HepG2 (cell line): ENCODE results near the gene ARVCF. TPM values are rescaled to one million over a fixed set of nuclear protein-coding genes. Genes with fewer than 3 reads are reported as not detected.

Experiments used
- ARNT2 ChIP-seq: sonication (generic); formaldehyde crosslinking; IDR thresholded peaks from 2 replicates; pipeline ENCODE4 v1.8.0; 2022; ENCODE audit warnings: mild to moderate bottlenecking, low read depth, missing genetic modification reagents, moderate library complexity
- BCL3 ChIP-seq: sonication (generic); formaldehyde crosslinking; IDR thresholded peaks from 2 replicates; pipeline ENCODE4 v1.5.1; 2020; ENCODE audit warnings: mild to moderate bottlenecking, missing genetic modification reagents, moderate library complexity
- BRD4 ChIP-seq: sonication (generic); formaldehyde crosslinking; IDR thresholded peaks from 2 replicates; pipeline ENCODE4 v1.4.0; 2020; ENCODE audit warnings: missing genetic modification reagents
- CAMTA2 ChIP-seq: sonication (generic); formaldehyde crosslinking; IDR thresholded peaks from 2 replicates; pipeline ENCODE4 v1.4.0; 2020; ENCODE audit warnings: mild to moderate bottlenecking, missing genetic modification reagents, borderline replicate concordance
- KDM6A ChIP-seq: IDR thresholded peaks from 2 replicates; pipeline ENCODE4 v1.6.1; 2016; ENCODE audit warnings: low read depth
- MTA1 ChIP-seq: sonication (generic); formaldehyde crosslinking; IDR thresholded peaks from 2 replicates; pipeline ENCODE4 v1.4.0; 2020; ENCODE audit warnings: missing genetic modification reagents, mild to moderate bottlenecking, borderline replicate concordance
- RAD21 ChIP-seq: fragments of 450-650 bp; formaldehyde crosslinking; IDR thresholded peaks from 2 replicates; pipeline ENCODE4 v1.5.0; 2020; ENCODE audit warnings: mild to moderate bottlenecking
- RORA ChIP-seq: sonication (generic); formaldehyde crosslinking; IDR thresholded peaks from 2 replicates; pipeline ENCODE4 v1.5.0; 2020; ENCODE audit warnings: mild to moderate bottlenecking, missing genetic modification reagents, moderate library complexity
- SMAD3 ChIP-seq: sonication (generic); formaldehyde crosslinking; IDR thresholded peaks from 2 replicates; pipeline ENCODE4 v1.4.0; 2020; ENCODE audit warnings: missing genetic modification reagents
- SMYD3 ChIP-seq: sonication (generic); formaldehyde crosslinking; IDR thresholded peaks from 2 replicates; pipeline ENCODE4 v1.8.1; 2023; ENCODE audit warnings: mild to moderate bottlenecking, missing genetic modification reagents
- SNAPC5 ChIP-seq: sonication (generic); formaldehyde crosslinking; IDR thresholded peaks from 2 replicates; pipeline ENCODE4 v1.8.1; 2023; ENCODE audit warnings: mild to moderate bottlenecking, missing genetic modification reagents, borderline replicate concordance
- SRY ChIP-seq: sonication (generic); formaldehyde crosslinking; IDR thresholded peaks from 2 replicates; pipeline ENCODE4 v1.8.0; 2022; ENCODE audit warnings: mild to moderate bottlenecking, missing genetic modification reagents
- ZFP90 ChIP-seq: sonication (generic); formaldehyde crosslinking; IDR thresholded peaks from 2 replicates; pipeline ENCODE4 v1.8.0; 2022; ENCODE audit warnings: missing genetic modification reagents, mild to moderate bottlenecking, inconsistent platforms, borderline replicate concordance
- ZNF430 ChIP-seq: sonication (generic); formaldehyde crosslinking; IDR thresholded peaks from 2 replicates; pipeline ENCODE4 v1.9.0; 2021; ENCODE audit warnings: mild to moderate bottlenecking, missing genetic modification reagents
- ZNF770 ChIP-seq: sonication (generic); formaldehyde crosslinking; IDR thresholded peaks from 2 replicates; pipeline ENCODE4 v1.5.0; 2020; ENCODE audit warnings: mild to moderate bottlenecking, missing genetic modification reagents
- polyA plus RNA-seq, 8 experiments: library from polyadenylated mRNA; depleted of rRNA in 3 of 8; stranded (reverse) in 7 of 8; unstranded in 1 of 8; fragments of >200 nt; fragmentation: Illumina TruSeq in 4 of 8; extraction: Trizol in 4 of 8; gene quantifications; 2 replicates each; pipeline versions ENCODE4 v1.2.1 to v1.2.3, GENCODE V29; 2011 to 2016; ENCODE audit warnings: low read depth in 4 of 8, missing spikeins in 1 of 8, mixed read lengths in 1 of 8; ENCODE audit not compliant: insufficient read depth in 1 of 8
- total RNA-seq, 5 experiments: library from RNA; depleted of rRNA; stranded (reverse); fragments of >200 nt; fragmentation: Illumina TruSeq; extraction: Trizol; gene quantifications; 2 replicates each; pipeline ENCODE4 v1.2.3, GENCODE V29; 2016; ENCODE audit warnings: low read depth in 1 of 5
- TF ChIP-seq, protein P1 (sequence below): sonication (generic); formaldehyde crosslinking; IDR thresholded peaks from 2 replicates; pipeline ENCODE4 v1.4.0; 2020; ENCODE audit warnings: mild to moderate bottlenecking, missing genetic modification reagents
- TF ChIP-seq, protein P2 (sequence below): sonication (generic); formaldehyde crosslinking; conservative IDR thresholded peaks from 2 replicates; pipeline ENCODE4 v1.4.0; 2020; ENCODE audit warnings: missing genetic modification reagents
- TF ChIP-seq, protein P3 (sequence below): sonication (generic); formaldehyde crosslinking; IDR thresholded peaks from 2 replicates; pipeline ENCODE4 v1.4.0; 2020; ENCODE audit warnings: missing genetic modification reagents

ARVCF gene
- total and polyA plus RNA-seq, 2 of the 13 experiments (the other 11 are each of a cell fraction or from before 2014, with no cell fraction given), result 16.4 to 17.7 TPM

DNA sequence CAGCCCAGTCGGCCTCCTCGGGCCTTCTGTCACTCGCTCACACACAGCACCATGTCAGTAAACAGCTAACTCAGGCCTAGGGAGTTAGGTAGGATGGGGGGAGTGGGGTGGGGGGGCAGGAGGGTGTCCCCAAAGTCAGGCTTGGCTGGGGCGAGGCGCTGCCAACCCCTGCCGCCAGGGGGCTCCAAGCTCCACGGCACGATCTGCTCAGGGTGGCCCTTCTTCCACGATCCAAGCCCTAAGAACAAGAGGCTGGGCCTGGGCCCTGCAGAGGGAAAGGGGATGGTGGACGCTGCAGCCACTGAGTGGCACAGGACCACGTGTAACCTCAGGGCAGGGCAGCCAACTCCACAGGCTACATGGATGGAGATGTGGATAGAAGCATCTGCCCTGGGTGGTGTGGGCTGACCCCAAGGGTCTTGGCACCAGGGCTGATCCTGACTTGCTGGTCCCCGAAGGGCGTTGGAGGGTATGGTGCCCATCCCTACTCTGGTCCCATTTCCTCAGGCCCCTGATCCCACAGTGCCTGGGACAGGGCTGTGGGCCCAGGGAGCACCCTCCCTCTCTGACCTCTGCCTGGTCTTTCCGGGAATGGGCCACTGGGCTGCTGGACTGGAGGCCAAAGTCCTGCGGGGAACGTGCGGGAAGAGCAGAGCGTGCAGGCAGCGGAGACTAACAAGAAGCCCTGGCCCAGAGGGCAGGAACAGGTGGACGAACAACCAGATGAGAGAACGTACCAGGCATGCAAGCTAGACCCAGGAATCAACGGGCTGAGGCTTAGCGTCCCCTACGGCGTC is 45.9 kb downstream of the ARVCF start (continued):
- TF ChIP-seq, protein P1, sequence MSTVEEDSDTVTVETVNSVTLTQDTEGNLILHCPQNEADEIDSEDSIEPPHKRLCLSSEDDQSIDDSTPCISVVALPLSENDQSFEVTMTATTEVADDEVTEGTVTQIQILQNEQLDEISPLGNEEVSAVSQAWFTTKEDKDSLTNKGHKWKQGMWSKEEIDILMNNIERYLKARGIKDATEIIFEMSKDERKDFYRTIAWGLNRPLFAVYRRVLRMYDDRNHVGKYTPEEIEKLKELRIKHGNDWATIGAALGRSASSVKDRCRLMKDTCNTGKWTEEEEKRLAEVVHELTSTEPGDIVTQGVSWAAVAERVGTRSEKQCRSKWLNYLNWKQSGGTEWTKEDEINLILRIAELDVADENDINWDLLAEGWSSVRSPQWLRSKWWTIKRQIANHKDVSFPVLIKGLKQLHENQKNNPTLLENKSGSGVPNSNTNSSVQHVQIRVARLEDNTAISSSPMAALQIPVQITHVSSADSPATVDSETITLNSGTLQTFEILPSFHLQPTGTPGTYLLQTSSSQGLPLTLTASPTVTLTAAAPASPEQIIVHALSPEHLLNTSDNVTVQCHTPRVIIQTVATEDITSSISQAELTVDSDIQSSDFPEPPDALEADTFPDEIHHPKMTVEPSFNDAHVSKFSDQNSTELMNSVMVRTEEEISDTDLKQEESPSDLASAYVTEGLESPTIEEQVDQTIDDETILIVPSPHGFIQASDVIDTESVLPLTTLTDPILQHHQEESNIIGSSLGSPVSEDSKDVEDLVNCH (CRISPR knock-in tag), result no peak
- TF ChIP-seq ARNT2 (peak; percentile 28; the same call in 1 of the 2 replicates), MTA1 (CRISPR knock-in tag) (no peak), RAD21 (peak; percentile 85), SNAPC5 (0 out of 2 replicates have a peak, but pooled peaks have one; percentile 40), SMYD3 (no peak; the same call in 1 of the 2 replicates), ZNF430 (CRISPR knock-in tag) (peak; percentile 46; the same call in 1 of the 2 replicates), SMAD3 (CRISPR knock-in tag) (peak; percentile 80; the same call in 1 of the 2 replicates), BCL3 (no peak), ZNF770 (CRISPR knock-in tag) (no peak; the same call in 1 of the 2 replicates), BRD4 (no peak; the same call in 1 of the 2 replicates), ZFP90 (CRISPR knock-in tag) (peak; percentile 83; the same call in 1 of the 2 replicates), KDM6A (CRISPR knock-in tag) (peak; percentile 86), RORA (CRISPR knock-in tag) (no peak), CAMTA2 (CRISPR knock-in tag) (no peak), SRY (no peak; the same call in 1 of the 2 replicates)
- TF ChIP-seq, protein P2, sequence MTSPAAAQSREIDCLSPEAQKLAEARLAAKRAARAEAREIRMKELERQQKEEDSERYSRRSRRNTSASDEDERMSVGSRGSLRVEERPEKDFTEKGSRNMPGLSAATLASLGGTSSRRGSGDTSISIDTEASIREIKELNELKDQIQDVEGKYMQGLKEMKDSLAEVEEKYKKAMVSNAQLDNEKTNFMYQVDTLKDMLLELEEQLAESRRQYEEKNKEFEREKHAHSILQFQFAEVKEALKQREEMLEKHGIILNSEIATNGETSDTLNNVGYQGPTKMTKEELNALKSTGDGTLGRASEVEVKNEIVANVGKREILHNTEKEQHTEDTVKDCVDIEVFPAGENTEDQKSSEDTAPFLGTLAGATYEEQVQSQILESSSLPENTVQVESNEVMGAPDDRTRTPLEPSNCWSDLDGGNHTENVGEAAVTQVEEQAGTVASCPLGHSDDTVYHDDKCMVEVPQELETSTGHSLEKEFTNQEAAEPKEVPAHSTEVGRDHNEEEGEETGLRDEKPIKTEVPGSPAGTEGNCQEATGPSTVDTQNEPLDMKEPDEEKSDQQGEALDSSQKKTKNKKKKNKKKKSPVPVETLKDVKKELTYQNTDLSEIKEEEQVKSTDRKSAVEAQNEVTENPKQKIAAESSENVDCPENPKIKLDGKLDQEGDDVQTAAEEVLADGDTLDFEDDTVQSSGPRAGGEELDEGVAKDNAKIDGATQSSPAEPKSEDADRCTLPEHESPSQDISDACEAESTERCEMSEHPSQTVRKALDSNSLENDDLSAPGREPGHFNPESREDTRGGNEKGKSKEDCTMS, result no peak
- TF ChIP-seq, protein P3, sequence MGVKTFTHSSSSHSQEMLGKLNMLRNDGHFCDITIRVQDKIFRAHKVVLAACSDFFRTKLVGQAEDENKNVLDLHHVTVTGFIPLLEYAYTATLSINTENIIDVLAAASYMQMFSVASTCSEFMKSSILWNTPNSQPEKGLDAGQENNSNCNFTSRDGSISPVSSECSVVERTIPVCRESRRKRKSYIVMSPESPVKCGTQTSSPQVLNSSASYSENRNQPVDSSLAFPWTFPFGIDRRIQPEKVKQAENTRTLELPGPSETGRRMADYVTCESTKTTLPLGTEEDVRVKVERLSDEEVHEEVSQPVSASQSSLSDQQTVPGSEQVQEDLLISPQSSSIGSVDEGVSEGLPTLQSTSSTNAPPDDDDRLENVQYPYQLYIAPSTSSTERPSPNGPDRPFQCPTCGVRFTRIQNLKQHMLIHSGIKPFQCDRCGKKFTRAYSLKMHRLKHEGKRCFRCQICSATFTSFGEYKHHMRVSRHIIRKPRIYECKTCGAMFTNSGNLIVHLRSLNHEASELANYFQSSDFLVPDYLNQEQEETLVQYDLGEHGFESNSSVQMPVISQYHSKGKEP (CRISPR knock-in tag), result no peak
